Epithelial cell of proximal tubule (primary cell): Measurements from ENCODE around the gene GNMT. TPM values are rescaled to one million over a fixed set of nuclear protein-coding genes. Genes with fewer than 3 reads are reported as not detected.
A peak's percentile ranks its signal among the peaks of the same experiment; 100 is the strongest.

ENCODE experiments used
- DNase-seq: peaks from one replicate; pipeline ENCODE4 v3.0.0-alpha.2; 2011; ENCODE audit warnings: low read depth
- H3K4me3 ChIP-seq: 2 replicates; pipeline ENCODE4 v1.5.1; 2011; ENCODE audit warnings: low read depth, mild to moderate bottlenecking, low read length
- CTCF ChIP-seq: conservative IDR thresholded peaks from 2 replicates; pipeline ENCODE4 v1.5.1; 2012; ENCODE audit warnings: low read depth, mild to moderate bottlenecking, low read length
- total RNA-seq: library from RNA; depleted of rRNA; stranded (reverse); fragments of >200 nt; gene quantifications from 2 replicates; pipeline ENCODE4 v1.2.3, GENCODE V29; 2015

Gene GNMT
- total RNA-seq, 1 donor from 2014 or later, result not detected

GRCh38 chr6:42923666-42924065, 36.9 kb upstream of the GNMT start:
- no peak overlapping the region for H3K4me3 ChIP-seq
- DNase-seq, result no peak
- TF ChIP-seq CTCF, result no peak

- TF ChIP-seq CTCF, result no peak
- no peak for DNase-seq
- H3K4me3 ChIP-seq, result no peak overlapping the region
These were observed 35.2 kb upstream of the GNMT start for GRCh38 chr6:42925248-42925857.

- TF ChIP-seq CTCF, result no peak
- DNase-seq, result peak; percentile 94
- peak within 1 kb of the TSS; percentile 68 for H3K4me3 ChIP-seq
These were observed 31.4 kb upstream of the GNMT start, which contains the start of gene CNPY3 for GRCh38 chr6:42928986-42929820. Gene CNPY3 (plus strand): TSS chr6:42929480. CDS start chr6:42929571, 91 bp downstream.

- peak overlapping the region; percentile 68 for H3K4me3 ChIP-seq
- no peak for TF ChIP-seq CTCF
- DNase-seq, result no peak
These were observed 30.7 kb upstream of the GNMT start for GRCh38 chr6:42929821-42930360.

GRCh38 chr6:42932412-42932811, 28.1 kb upstream of the GNMT start:
- no peak for TF ChIP-seq CTCF
- H3K4me3 ChIP-seq, result no peak overlapping the region
- no peak for DNase-seq

- H3K4me3 ChIP-seq, result no peak overlapping the region
- DNase-seq, result no peak
- no peak for TF ChIP-seq CTCF
These were observed 27.3 kb upstream of the GNMT start for GRCh38 chr6:42933205-42933604.
